ENCODE measurements around the gene MARK4.

Gene MARK4

DNA sequence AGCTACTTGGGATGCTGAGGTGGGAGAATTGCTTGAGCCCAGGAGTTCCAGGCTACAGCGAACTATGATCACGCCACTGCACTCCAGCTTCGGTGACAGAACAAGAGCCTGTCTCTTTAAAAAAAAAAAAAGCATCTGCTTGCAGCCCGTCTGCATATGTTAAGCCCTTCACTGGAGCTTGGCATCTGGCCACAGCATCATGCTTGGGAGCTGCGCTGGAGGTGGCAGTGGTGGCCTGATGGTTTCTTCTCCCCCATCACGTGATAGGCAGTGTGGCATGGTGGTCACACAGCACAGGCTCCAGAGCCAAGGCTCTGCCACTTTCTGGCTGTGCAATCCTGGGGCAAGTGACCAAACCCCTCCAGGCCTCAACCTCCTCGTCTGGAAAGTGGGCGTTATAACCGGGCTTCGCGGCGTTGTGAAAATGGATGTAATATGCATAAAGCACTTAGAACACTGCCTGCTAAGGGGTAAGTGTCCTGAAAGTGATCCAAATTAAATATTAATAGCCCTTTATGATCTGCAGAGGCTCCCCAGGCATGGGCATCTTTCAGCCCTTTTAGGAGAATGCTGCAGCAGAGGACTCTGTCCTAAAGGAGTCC is 24.4 kb downstream of the MARK4 start:
- Histone ChIP-seq H3K27ac (replicated peaks) (no peak overlapping the region), H3K4me3 (replicated peaks; ENCODE audit: insufficient read depth, low read length) (no peak overlapping the region), H3K27me3 (ENCODE audit: insufficient read depth, poor library complexity, severe bottlenecking) (no peaks in the 10 kb centered on the region)
- TF ChIP-seq GABPA (IDR thresholded peaks at IDR 0.05; ENCODE audit: low read depth) = no peak
- no peak for TF ChIP-seq POLR2AphosphoS5 (IDR thresholded peaks at IDR 0.05; ENCODE audit: low read depth)
- no peak for TF ChIP-seq SPI1 (IDR thresholded peaks at IDR 0.05; ENCODE audit: borderline replicate concordance, low read depth)
- TF ChIP-seq, protein P1, sequence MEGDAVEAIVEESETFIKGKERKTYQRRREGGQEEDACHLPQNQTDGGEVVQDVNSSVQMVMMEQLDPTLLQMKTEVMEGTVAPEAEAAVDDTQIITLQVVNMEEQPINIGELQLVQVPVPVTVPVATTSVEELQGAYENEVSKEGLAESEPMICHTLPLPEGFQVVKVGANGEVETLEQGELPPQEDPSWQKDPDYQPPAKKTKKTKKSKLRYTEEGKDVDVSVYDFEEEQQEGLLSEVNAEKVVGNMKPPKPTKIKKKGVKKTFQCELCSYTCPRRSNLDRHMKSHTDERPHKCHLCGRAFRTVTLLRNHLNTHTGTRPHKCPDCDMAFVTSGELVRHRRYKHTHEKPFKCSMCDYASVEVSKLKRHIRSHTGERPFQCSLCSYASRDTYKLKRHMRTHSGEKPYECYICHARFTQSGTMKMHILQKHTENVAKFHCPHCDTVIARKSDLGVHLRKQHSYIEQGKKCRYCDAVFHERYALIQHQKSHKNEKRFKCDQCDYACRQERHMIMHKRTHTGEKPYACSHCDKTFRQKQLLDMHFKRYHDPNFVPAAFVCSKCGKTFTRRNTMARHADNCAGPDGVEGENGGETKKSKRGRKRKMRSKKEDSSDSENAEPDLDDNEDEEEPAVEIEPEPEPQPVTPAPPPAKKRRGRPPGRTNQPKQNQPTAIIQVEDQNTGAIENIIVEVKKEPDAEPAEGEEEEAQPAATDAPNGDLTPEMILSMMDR (IDR thresholded peaks at IDR 0.05; ENCODE audit: insufficient read depth, low read length) = no peak
- TF ChIP-seq, protein P2, sequence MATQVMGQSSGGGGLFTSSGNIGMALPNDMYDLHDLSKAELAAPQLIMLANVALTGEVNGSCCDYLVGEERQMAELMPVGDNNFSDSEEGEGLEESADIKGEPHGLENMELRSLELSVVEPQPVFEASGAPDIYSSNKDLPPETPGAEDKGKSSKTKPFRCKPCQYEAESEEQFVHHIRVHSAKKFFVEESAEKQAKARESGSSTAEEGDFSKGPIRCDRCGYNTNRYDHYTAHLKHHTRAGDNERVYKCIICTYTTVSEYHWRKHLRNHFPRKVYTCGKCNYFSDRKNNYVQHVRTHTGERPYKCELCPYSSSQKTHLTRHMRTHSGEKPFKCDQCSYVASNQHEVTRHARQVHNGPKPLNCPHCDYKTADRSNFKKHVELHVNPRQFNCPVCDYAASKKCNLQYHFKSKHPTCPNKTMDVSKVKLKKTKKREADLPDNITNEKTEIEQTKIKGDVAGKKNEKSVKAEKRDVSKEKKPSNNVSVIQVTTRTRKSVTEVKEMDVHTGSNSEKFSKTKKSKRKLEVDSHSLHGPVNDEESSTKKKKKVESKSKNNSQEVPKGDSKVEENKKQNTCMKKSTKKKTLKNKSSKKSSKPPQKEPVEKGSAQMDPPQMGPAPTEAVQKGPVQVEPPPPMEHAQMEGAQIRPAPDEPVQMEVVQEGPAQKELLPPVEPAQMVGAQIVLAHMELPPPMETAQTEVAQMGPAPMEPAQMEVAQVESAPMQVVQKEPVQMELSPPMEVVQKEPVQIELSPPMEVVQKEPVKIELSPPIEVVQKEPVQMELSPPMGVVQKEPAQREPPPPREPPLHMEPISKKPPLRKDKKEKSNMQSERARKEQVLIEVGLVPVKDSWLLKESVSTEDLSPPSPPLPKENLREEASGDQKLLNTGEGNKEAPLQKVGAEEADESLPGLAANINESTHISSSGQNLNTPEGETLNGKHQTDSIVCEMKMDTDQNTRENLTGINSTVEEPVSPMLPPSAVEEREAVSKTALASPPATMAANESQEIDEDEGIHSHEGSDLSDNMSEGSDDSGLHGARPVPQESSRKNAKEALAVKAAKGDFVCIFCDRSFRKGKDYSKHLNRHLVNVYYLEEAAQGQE (IDR thresholded peaks at IDR 0.05; ENCODE audit: insufficient replicate concordance, low read depth) = no peak
- DNase-seq (ENCODE audit: low read depth in 1 of 2, low spot score in 1 of 2) = no peak

- Histone ChIP-seq H3K4me3 (replicated peaks; ENCODE audit: insufficient read depth, low read length) (no peak overlapping the region), H3K27ac (replicated peaks) (no peak overlapping the region), H3K27me3 (ENCODE audit: insufficient read depth, poor library complexity, severe bottlenecking) (no peaks in the 10 kb centered on the region)
- DNase-seq (ENCODE audit: low read depth in 1 of 2, low spot score in 1 of 2) = no peak
- TF ChIP-seq, protein P1 (IDR thresholded peaks at IDR 0.05; ENCODE audit: insufficient read depth, low read length) = no peak
- TF ChIP-seq GABPA (IDR thresholded peaks at IDR 0.05; ENCODE audit: low read depth) (no peak), SPI1 (IDR thresholded peaks at IDR 0.05; ENCODE audit: borderline replicate concordance, low read depth) (no peak), POLR2AphosphoS5 (IDR thresholded peaks at IDR 0.05; ENCODE audit: low read depth) (no peak)
- TF ChIP-seq, protein P2 (IDR thresholded peaks at IDR 0.05; ENCODE audit: insufficient replicate concordance, low read depth) = no peak
Measured at GRCh38 chr19:45276284-45276687, 25.2 kb downstream of the MARK4 start.

DNA sequence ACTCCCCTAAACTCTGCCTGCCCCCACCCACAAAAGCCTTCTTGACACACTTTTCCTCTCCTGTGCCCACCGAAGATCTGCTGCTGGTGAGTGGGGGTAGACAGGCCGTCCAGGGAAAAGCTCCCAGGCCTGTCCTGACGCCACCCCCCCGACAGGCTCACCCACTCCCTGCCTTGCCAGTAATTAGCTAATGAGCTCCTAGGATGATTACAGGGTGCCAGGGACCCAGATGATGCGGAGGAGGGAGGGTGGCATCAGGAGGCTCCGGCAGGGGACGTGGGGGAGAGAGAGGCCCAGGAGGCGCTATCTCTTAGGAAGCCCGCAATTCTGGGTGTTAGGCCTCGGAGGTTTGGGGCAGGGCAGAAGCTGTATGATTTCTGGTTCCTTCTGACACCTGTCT is 27.0 kb downstream of the MARK4 start:
- no peak for DNase-seq (ENCODE audit: low read depth in 1 of 2, low spot score in 1 of 2)
- no peak overlapping the region for H3K27ac ChIP-seq (replicated peaks)
- TF ChIP-seq POLR2AphosphoS5 (IDR thresholded peaks at IDR 0.05; ENCODE audit: low read depth) = no peak
- no peak for TF ChIP-seq GABPA (IDR thresholded peaks at IDR 0.05; ENCODE audit: low read depth)
- TF ChIP-seq, protein P2 (IDR thresholded peaks at IDR 0.05; ENCODE audit: insufficient replicate concordance, low read depth) = no peak
- no peak for TF ChIP-seq SPI1 (IDR thresholded peaks at IDR 0.05; ENCODE audit: borderline replicate concordance, low read depth)
- TF ChIP-seq, protein P1 (IDR thresholded peaks at IDR 0.05; ENCODE audit: insufficient read depth, low read length) = no peak
- H3K4me3 ChIP-seq (replicated peaks; ENCODE audit: insufficient read depth, low read length) = no peak overlapping the region
- H3K27me3 ChIP-seq (ENCODE audit: insufficient read depth, poor library complexity, severe bottlenecking) = no peaks in the 10 kb centered on the region

Measured in HL-60 (cell line).